ENCODE results near the gene MRPL46.
"Not testable (repeated sequence)": the region's sequence is repeated elsewhere in the genome, so short reads cannot be mapped to it uniquely, and the experiment has no call there.

MRPL46 gene

GRCh38 chr15:88489321-88489720 is 22.1 kb upstream of the MRPL46 start:
- Mint-ChIP-seq H3K36me3 (ENCODE audit: low read depth) (no peaks in the 10 kb centered on the region), H3K27ac (no peak overlapping the region), H3K4me1 (no peaks in the 10 kb centered on the region), H3K9me3 (no peaks in the 10 kb centered on the region), H3K27me3 (no peaks in the 10 kb centered on the region), H3K4me3 (no peak overlapping the region)
- ATAC-seq (peak; percentile 18), DNase-seq (no peak)

- Mint-ChIP-seq H3K4me1 (no peaks in the 10 kb centered on the region), H3K9me3 (no peaks in the 10 kb centered on the region), H3K36me3 (ENCODE audit: low read depth) (no peaks in the 10 kb centered on the region), H3K27me3 (no peaks in the 10 kb centered on the region), H3K4me3 (no peak overlapping the region), H3K27ac (no peak overlapping the region)
- ATAC-seq (no peak), DNase-seq (no peak)
Observed at GRCh38 chr15:88487796-88488523, 20.8 kb upstream of the MRPL46 start.

- H3K9me3 Mint-ChIP-seq, result no peaks in the 10 kb centered on the region
- no peak overlapping the region for H3K27ac Mint-ChIP-seq
- H3K4me3 Mint-ChIP-seq, result no peak overlapping the region
Observed at GRCh38 chr15:88487178-88487795, 20.1 kb upstream of the MRPL46 start.

GRCh38 chr15:88484682-88485331 is 17.6 kb upstream of the MRPL46 start:
- no peak overlapping the region for H3K4me3 Mint-ChIP-seq
- DNase-seq (no peak), ATAC-seq (no peak)
- no peaks in the 10 kb centered on the region for H3K4me1 Mint-ChIP-seq
- H3K36me3 Mint-ChIP-seq (ENCODE audit: low read depth), result peaks cover 2% of the 10 kb centered on the region
- no peak overlapping the region for H3K27ac Mint-ChIP-seq
- no peaks in the 10 kb centered on the region for H3K9me3 Mint-ChIP-seq
- no peaks in the 10 kb centered on the region for H3K27me3 Mint-ChIP-seq

More at GRCh38 chr15:88487178-88487795, 20.1 kb upstream of the MRPL46 start:
- ATAC-seq, result peak; percentile 17
- no peaks in the 10 kb centered on the region for H3K36me3 Mint-ChIP-seq (ENCODE audit: low read depth)
- no peaks in the 10 kb centered on the region for H3K27me3 Mint-ChIP-seq
- DNase-seq, result no peak
- H3K4me1 Mint-ChIP-seq, result no peaks in the 10 kb centered on the region

- H3K27me3 Mint-ChIP-seq, result no peaks in the 10 kb centered on the region
- H3K4me3 Mint-ChIP-seq, result no peak overlapping the region
- ATAC-seq (no peak), DNase-seq (no peak)
- H3K4me1 Mint-ChIP-seq, result no peaks in the 10 kb centered on the region
- H3K9me3 Mint-ChIP-seq, result no peaks in the 10 kb centered on the region
- H3K27ac Mint-ChIP-seq, result no peak overlapping the region
- peaks cover 8% of the 10 kb centered on the region for H3K36me3 Mint-ChIP-seq (ENCODE audit: low read depth)
Observed at GRCh38 chr15:88482263-88482662, 15.1 kb upstream of the MRPL46 start.

- H3K27me3 Mint-ChIP-seq, result no peaks in the 10 kb centered on the region
Observed at GRCh38 chr15:88480981-88481380, 13.8 kb upstream of the MRPL46 start.

GRCh38 chr15:88479169-88479568 is 12.0 kb upstream of the MRPL46 start:
- ATAC-seq (no peak), DNase-seq (no peak)
- Mint-ChIP-seq H3K4me1 (no peaks in the 10 kb centered on the region), H3K27ac (no peak overlapping the region), H3K27me3 (no peaks in the 10 kb centered on the region), H3K4me3 (no peak overlapping the region), H3K36me3 (ENCODE audit: low read depth) (peaks cover 14% of the 10 kb centered on the region), H3K9me3 (no peaks in the 10 kb centered on the region)

More at GRCh38 chr15:88480981-88481380, 13.8 kb upstream of the MRPL46 start:
- Mint-ChIP-seq H3K9me3 (no peaks in the 10 kb centered on the region), H3K36me3 (ENCODE audit: low read depth) (peaks cover 12% of the 10 kb centered on the region), H3K27ac (no peak overlapping the region), H3K4me1 (no peaks in the 10 kb centered on the region), H3K4me3 (no peak overlapping the region)
- ATAC-seq, result no peak
- DNase-seq, result no peak

- no peak overlapping the region for H3K27ac Mint-ChIP-seq
- no peaks in the 10 kb centered on the region for H3K9me3 Mint-ChIP-seq
- H3K4me1 Mint-ChIP-seq, result no peaks in the 10 kb centered on the region
- H3K27me3 Mint-ChIP-seq, result no peaks in the 10 kb centered on the region
- H3K4me3 Mint-ChIP-seq, result no peak overlapping the region
- DNase-seq (no peak), ATAC-seq (no peak)
- H3K36me3 Mint-ChIP-seq (ENCODE audit: low read depth), result peaks cover 14% of the 10 kb centered on the region
Observed at GRCh38 chr15:88477904-88478303, 10.7 kb upstream of the MRPL46 start.

- Mint-ChIP-seq H3K27me3 (no peaks in the 10 kb centered on the region), H3K9me3 (no peaks in the 10 kb centered on the region), H3K27ac (no peak overlapping the region), H3K4me3 (no peak overlapping the region), H3K4me1 (peaks cover 2% of the 10 kb centered on the region), H3K36me3 (ENCODE audit: low read depth) (peaks cover 14% of the 10 kb centered on the region)
- ATAC-seq (no peak), DNase-seq (no peak)
Observed at GRCh38 chr15:88477126-88477525, 9.9 kb upstream of the MRPL46 start.

GRCh38 chr15:88476635-88477060 is 9.5 kb upstream of the MRPL46 start:
- no peak overlapping the region for H3K4me3 Mint-ChIP-seq
- no peak overlapping the region for H3K27ac Mint-ChIP-seq
- ATAC-seq, result no peak
- peaks cover 6% of the 10 kb centered on the region for H3K4me1 Mint-ChIP-seq
- H3K9me3 Mint-ChIP-seq, result no peaks in the 10 kb centered on the region
- H3K36me3 Mint-ChIP-seq (ENCODE audit: low read depth), result peaks cover 13% of the 10 kb centered on the region
- no peak for DNase-seq
- no peaks in the 10 kb centered on the region for H3K27me3 Mint-ChIP-seq

GRCh38 chr15:88473661-88474293 is 6.6 kb upstream of the MRPL46 start:
- not testable (repeated sequence) for DNase-seq, H3K27me3 Mint-ChIP-seq, ATAC-seq, H3K4me1 Mint-ChIP-seq, H3K9me3 Mint-ChIP-seq, H3K27ac Mint-ChIP-seq, H3K4me3 Mint-ChIP-seq
- peaks cover 13% of the 10 kb centered on the region for H3K36me3 Mint-ChIP-seq (ENCODE audit: low read depth)

- H3K27ac Mint-ChIP-seq, result no peak overlapping the region
- ATAC-seq (no peak), DNase-seq (no peak)
- H3K4me3 Mint-ChIP-seq, result no peak overlapping the region
- peaks cover 7% of the 10 kb centered on the region for H3K4me1 Mint-ChIP-seq
- H3K9me3 Mint-ChIP-seq, result no peaks in the 10 kb centered on the region
- peaks cover 11% of the 10 kb centered on the region for H3K36me3 Mint-ChIP-seq (ENCODE audit: low read depth)
- H3K27me3 Mint-ChIP-seq, result no peaks in the 10 kb centered on the region
Observed at GRCh38 chr15:88472225-88472624, 5.0 kb upstream of the MRPL46 start.

- DNase-seq (no peak), ATAC-seq (no peak)
- H3K9me3 Mint-ChIP-seq, result no peaks in the 10 kb centered on the region
- no peak overlapping the region for H3K27ac Mint-ChIP-seq
- H3K36me3 Mint-ChIP-seq (ENCODE audit: low read depth), result peaks cover 10% of the 10 kb centered on the region
- no peaks in the 10 kb centered on the region for H3K27me3 Mint-ChIP-seq
- peaks cover 18% of the 10 kb centered on the region for H3K4me1 Mint-ChIP-seq
- no peak overlapping the region for H3K4me3 Mint-ChIP-seq
Observed at GRCh38 chr15:88470625-88471372, 3.6 kb upstream of the MRPL46 start.

GRCh38 chr15:88469321-88469720 is 2.1 kb upstream of the MRPL46 start:
- ATAC-seq, result no peak
- no peaks in the 10 kb centered on the region for H3K9me3 Mint-ChIP-seq
- peaks cover 18% of the 10 kb centered on the region for H3K36me3 Mint-ChIP-seq (ENCODE audit: low read depth)
- DNase-seq, result no peak
- no peaks in the 10 kb centered on the region for H3K27me3 Mint-ChIP-seq
- no peak overlapping the region for H3K27ac Mint-ChIP-seq
- H3K4me1 Mint-ChIP-seq, result peaks cover 30% of the 10 kb centered on the region
- no peak overlapping the region for H3K4me3 Mint-ChIP-seq

All from activated naive CD8-positive, alpha-beta T cell treated with anti-CD3 and anti-CD28 coated beads, Interleukin-2, amount 50 U/mL, for 24 hours (primary cell).